ENCODE results near the gene SLC26A9. TPM values are rescaled to one million over a fixed set of nuclear protein-coding genes. Genes with fewer than 3 reads are reported as not detected.

SLC26A9 gene
- total RNA-seq, 2 donors from 2014 or later = 1.1 TPM; not detected in 1

- Histone ChIP-seq H3K36me3 (no peaks in the 10 kb centered on the region), H3K27ac (no peak overlapping the region), H3K4me3 (no peak overlapping the region), H3K4me1 (ENCODE audit: control insufficient read depth in 1 of 2, low read depth in 2 of 2) (peaks cover 0 to 7% of the 10 kb centered on the region in 2 donors), H3K9me3 (no peaks in the 10 kb centered on the region), H3K27me3 (replicated peaks; ENCODE audit: insufficient read depth) (no peaks in the 10 kb centered on the region)
- no peak for TF ChIP-seq CTCF (IDR thresholded peaks at IDR 0.05)
- DNase-seq (ENCODE audit: low spot score) (no peak), ATAC-seq (ENCODE audit: insufficient number of reproducible peaks, low FRiP score, low read depth) (no peak)
Observed at GRCh38 chr1:205976708-205977401, 33.6 kb upstream of the SLC26A9 start.

GRCh38 chr1:205976036-205976435 is 32.8 kb upstream of the SLC26A9 start:
- no peak for ATAC-seq (ENCODE audit: insufficient number of reproducible peaks, low FRiP score, low read depth)
- no peak overlapping the region for H3K4me3 ChIP-seq
- H3K9me3 ChIP-seq = no peaks in the 10 kb centered on the region
- no peaks in the 10 kb centered on the region for H3K36me3 ChIP-seq
- H3K4me1 ChIP-seq (ENCODE audit: control insufficient read depth in 1 of 2, low read depth in 2 of 2) = peaks cover 0 to 7% of the 10 kb centered on the region in 2 donors
- H3K27me3 ChIP-seq (replicated peaks; ENCODE audit: insufficient read depth) = no peaks in the 10 kb centered on the region
- H3K27ac ChIP-seq = no peak overlapping the region
- TF ChIP-seq CTCF (IDR thresholded peaks at IDR 0.05) = no peak
- DNase-seq (ENCODE audit: low spot score) = no peak

- Histone ChIP-seq H3K27ac (no peak overlapping the region), H3K36me3 (no peaks in the 10 kb centered on the region), H3K4me1 (ENCODE audit: control insufficient read depth in 1 of 2, low read depth in 2 of 2) (peaks cover 0 to 7% of the 10 kb centered on the region in 2 donors), H3K9me3 (no peaks in the 10 kb centered on the region), H3K27me3 (replicated peaks; ENCODE audit: insufficient read depth) (no peaks in the 10 kb centered on the region), H3K4me3 (no peak overlapping the region)
- no peak for ATAC-seq (ENCODE audit: insufficient number of reproducible peaks, low FRiP score, low read depth)
- no peak for TF ChIP-seq CTCF (IDR thresholded peaks at IDR 0.05)
- DNase-seq (ENCODE audit: low spot score) = no peak
Observed at GRCh38 chr1:205975387-205975998, 32.2 kb upstream of the SLC26A9 start.

- Histone ChIP-seq H3K27me3 (replicated peaks; ENCODE audit: insufficient read depth) (no peaks in the 10 kb centered on the region), H3K4me1 (ENCODE audit: control insufficient read depth in 1 of 2, low read depth in 2 of 2) (peaks cover 0 to 7% of the 10 kb centered on the region in 2 donors), H3K4me3 (no peak overlapping the region), H3K36me3 (no peaks in the 10 kb centered on the region), H3K27ac (no peak overlapping the region), H3K9me3 (no peaks in the 10 kb centered on the region)
- ATAC-seq (ENCODE audit: insufficient number of reproducible peaks, low FRiP score, low read depth) = no peak
- no peak for TF ChIP-seq CTCF (IDR thresholded peaks at IDR 0.05)
- DNase-seq (ENCODE audit: low spot score) = no peak
Observed at GRCh38 chr1:205974712-205975111, 31.5 kb upstream of the SLC26A9 start.

GRCh38 chr1:205973377-205974232 is 30.3 kb upstream of the SLC26A9 start:
- no peak overlapping the region for H3K27ac ChIP-seq
- no peaks in the 10 kb centered on the region for H3K9me3 ChIP-seq
- H3K4me3 ChIP-seq = no peak overlapping the region
- no peak for TF ChIP-seq CTCF (IDR thresholded peaks at IDR 0.05)
- DNase-seq (ENCODE audit: low spot score) = no peak
- H3K4me1 ChIP-seq (ENCODE audit: control insufficient read depth in 1 of 2, low read depth in 2 of 2) = peaks cover 0 to 7% of the 10 kb centered on the region in 2 donors
- no peaks in the 10 kb centered on the region for H3K27me3 ChIP-seq (replicated peaks; ENCODE audit: insufficient read depth)
- no peak for ATAC-seq (ENCODE audit: insufficient number of reproducible peaks, low FRiP score, low read depth)
- no peaks in the 10 kb centered on the region for H3K36me3 ChIP-seq

Data from thoracic aorta (tissue), 2 donors.